CD4-positive, alpha-beta T cell treated with Interleukin-2 at 100 ng/mL for 4 hours (primary cell): ENCODE data around the gene AMN.

Experiments used
- DNase-seq: peaks from one replicate; pipeline ENCODE4 v3.0.0-alpha.2; 2020; ENCODE audit warnings: low spot score

AMN gene

DNA sequence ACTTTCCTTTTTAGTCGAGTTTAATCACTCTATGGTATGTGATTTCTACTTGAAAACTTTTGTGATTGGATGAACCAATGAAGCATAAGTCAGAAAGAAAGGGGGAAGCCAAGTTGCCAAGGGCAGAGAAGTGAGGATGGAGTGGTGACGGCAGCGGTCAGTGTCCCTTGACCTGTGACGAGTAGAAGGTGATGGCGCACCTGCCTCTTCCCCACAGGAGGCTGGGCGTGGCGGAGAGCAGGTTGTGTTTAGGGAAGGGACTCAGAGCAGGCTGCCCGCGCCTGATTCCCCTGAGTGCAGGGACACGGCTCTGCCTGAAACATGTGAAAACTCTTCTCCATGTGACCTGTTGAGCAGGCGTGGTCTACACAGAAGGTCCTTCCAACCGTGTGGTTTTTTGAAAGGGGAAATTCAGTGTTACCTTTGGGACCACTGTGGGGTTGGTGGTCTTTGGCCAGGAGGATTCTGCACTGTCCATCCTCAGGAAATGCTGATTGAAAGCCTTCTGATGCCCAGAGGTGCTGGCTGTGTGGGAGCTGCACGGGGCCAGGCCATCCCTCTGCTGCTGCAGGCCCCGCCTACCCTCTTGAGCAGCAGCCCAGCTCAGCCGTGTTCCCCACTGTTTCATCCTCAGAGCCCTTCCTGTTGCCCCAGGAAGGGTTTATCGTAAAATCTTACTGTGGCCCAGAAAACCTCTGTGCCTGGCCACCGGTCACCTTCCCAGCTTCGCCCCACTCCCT is 23.5 kb upstream of the AMN start:
- no peak for DNase-seq

DNA sequence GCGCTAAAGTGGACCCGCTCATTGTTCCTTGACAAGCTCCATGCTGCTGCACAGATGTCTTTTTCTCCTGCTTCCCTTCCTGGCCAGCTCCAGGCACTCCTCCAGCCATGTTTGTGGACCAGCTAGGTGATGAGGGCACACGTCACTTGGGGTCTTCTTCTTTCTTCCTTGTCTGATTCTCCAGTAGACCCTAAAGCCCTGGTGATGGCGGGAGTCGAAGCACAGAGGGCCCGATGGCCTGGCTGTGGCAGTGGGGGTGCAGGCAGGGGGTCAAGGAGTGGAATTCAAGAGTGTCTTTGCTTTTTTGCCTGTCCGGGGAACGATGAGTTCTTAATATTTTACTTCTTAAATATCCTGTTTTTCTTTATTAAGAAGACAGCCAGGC is 23.0 kb upstream of the AMN start:
- no peak for DNase-seq

DNA sequence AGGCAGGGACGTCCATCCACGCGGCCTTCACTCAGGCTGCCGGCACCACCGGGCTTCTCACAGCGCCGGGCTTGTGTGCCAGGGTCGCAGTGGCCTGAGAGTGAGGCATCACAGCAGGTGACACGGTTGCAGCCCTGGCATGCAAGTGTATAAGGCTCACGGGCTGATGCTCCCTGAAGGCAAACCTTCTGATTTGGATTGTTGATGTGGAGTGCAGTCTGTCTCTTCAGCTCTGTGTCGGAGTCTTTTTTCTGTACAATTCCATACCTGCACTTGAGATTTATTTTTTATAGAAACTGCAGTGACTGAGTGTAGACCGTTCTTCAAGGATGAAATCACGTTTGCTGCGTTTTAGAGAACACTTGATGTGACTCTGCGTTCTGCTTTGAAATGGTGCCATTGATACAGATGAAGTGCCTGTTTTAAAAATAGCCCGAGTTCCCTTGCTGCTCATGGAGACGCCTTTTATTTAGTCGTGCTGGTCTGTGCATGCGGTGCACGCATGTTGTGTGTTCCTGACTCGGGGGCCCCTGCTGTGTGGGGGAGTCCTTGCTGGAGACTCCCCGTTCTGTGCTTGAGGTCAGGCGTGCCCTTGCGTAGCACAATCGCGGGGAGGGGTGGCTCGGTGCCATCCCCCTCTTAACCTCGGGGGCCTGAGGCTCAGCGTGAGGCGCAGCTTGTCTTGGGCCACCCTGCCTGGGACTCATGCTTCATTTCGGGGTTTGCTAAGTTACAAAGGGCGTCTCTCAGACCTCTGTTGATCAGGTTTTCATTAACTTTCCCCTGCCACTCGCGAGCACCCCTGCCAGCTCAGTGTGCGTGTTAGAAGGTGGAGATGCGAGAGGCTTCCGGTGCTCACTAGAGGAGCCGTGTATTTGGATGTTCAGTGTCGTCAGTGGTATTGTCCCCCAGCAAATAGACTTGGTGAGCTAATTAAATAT is 21.6 kb upstream of the AMN start:
- DNase-seq, result peak; percentile 2

DNA sequence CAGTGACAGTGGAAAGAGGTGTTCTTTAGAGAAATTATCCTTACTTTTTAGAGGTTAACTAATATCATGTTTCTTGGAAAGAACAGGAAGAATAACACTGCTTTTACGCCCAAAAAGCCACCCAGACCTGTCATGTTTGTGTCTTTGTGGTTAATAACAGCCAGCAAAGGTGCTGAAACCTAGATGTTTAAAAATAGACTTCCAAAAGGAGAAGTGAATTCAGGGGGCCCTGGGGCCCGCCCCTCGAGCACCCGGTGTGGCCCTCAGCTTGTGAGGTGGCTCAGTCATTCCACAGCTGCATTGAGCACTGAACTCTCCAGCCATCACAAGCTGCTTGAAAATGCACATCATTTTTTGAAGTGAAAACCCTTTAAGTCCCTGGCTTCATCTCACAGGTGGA is 20.8 kb upstream of the AMN start:
- DNase-seq, result no peak

DNA sequence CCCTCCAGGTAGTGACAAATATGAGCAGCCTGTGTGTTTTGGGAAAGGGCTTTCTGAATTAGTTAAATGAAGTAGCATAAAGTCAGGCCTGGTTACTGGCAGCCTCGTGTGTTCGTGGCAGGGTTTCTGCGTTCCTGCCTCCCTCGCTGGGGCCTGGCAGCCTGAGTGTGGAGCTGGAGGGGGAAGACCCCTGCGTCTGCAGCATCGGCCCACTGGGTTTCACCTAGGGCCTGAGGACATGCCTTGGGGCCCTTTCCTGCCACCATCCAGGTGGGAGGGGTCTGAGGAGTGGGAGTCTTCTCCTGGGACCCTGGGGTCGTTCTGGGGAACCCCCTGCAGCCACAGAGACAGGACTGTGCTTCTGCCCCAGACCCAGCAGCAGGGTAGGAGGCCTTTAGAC is 20.4 kb upstream of the AMN start:
- DNase-seq, result no peak

DNA sequence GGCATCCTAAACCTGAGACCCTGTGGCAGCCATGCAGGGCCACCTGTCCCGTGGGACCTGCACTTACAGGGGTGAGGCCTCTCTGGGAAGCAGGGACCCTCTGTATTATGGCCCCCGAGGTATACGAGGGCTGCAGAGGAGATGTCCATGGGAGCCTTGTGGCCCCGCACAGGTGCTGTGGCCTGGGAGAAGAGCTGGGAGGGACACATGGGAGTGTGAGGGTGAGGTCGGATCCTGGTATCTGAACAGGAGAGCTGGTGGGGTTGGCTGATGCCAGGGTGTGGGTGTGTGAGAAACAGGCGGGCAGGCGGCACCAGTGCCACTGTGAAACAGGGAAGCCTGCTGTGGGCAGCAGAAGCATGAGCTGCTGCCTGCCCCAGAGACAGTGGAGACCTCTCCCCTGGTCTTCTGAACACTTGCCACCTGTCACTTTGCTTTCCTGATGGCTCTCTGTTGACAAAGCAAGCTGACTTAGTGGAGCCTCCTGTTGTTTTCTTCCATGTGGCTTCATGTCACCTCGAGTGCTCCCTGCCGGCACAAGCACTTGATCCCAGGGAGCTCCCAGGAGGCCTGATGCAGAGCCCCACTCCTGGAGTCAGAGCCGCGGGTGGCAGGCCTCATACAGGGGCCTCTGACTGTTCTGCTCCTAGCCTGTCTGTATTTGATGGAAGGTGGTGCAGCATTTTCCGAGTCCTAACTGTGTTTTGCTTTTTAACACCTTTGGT is 19.8 kb upstream of the AMN start:
- DNase-seq, result no peak

DNA sequence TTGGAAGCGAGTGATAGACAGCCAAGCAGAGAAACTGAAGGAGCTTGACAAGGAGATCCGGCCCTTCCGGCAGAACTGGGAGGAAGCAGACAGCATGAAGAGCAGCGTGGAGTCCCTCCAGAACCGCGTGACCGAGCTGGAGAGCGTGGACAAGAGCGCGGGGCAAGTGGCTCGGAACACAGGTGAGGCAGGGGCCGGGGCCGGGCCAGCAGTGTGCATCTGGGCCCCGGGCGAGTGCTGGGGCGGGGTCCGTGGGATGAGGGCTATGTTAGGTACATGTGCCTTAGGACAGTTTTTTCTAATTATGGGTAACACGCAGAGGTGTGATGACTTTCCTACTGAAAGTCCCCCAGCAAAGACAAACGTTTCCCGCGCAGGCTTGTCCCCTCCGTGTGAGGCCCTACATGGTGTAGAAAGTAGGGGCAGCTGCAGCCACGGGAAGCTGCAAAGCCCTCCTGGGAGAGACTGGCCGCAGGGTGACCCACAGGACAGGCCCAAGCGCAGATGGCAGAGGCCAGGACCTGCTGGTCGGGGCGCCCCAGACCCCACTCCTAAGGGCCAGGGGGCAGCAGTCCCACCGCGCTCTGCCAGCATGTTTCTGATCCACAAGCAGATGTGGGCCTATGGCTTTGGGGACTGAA is 19.1 kb upstream of the AMN start:
- DNase-seq, result no peak

DNA sequence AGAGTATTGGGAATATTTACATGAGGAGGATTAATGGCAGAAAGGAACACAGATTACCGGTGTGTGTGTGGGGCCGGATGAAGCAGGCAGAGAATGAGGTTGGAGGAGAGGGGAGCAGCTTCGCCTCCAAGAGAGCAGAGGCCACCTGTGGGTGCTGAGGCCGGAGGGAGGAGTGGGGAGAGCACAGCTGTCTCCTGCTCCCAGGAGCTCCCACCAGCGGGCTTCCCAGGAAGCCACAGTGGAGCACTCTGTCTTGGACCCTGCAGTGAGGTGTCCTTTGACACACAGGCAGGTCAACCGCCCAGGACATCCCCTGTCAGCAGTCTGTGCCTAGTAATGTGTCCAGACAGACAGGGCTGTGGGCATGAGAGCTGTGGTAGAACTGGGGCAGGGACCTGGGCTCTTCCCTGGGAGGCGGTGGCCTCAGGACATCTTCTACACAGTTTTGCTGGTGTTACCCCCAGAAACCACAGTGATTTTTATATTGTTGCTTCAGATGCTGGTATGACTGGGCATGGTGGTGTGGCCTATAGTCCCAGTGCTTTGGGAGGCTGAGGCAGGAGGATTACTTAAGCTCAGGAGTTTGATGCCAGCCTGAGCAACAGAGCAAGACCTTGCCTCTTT is 18.5 kb upstream of the AMN start:
- DNase-seq, result no peak

DNA sequence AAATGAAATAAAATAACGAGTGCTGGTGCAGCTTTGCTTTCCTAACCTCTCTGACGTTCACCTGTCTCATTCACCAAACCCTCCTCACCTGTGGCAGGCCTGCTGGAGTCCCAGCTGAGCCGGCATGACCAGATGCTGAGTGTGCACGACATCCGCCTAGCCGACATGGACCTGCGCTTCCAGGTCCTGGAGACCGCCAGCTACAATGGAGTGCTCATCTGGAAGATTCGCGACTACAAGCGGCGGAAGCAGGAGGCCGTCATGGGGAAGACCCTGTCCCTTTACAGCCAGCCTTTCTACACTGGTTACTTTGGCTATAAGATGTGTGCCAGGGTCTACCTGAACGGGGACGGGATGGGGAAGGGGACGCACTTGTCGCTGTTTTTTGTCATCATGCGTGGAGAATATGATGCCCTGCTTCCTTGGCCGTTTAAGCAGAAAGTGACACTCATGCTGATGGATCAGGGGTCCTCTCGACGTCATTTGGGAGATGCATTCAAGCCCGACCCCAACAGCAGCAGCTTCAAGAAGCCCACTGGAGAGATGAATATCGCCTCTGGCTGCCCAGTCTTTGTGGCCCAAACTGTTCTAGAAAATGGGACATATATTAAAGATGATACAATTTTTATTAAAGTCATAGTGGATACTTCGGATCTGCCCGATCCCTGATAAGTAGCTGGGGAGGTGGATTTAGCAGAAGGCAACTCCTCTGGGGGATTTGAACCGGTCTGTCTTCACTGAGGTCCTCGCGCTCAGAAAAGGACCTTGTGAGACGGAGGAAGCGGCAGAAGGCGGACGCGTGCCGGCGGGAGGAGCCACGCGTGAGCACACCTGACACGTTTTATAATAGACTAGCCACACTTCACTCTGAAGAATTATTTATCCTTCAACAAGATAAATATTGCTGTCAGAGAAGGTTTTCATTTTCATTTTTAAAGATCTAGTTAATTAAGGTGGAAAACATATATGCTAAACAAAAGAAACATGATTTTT is 17.1 kb upstream of the AMN start:
- no peak for DNase-seq

DNA sequence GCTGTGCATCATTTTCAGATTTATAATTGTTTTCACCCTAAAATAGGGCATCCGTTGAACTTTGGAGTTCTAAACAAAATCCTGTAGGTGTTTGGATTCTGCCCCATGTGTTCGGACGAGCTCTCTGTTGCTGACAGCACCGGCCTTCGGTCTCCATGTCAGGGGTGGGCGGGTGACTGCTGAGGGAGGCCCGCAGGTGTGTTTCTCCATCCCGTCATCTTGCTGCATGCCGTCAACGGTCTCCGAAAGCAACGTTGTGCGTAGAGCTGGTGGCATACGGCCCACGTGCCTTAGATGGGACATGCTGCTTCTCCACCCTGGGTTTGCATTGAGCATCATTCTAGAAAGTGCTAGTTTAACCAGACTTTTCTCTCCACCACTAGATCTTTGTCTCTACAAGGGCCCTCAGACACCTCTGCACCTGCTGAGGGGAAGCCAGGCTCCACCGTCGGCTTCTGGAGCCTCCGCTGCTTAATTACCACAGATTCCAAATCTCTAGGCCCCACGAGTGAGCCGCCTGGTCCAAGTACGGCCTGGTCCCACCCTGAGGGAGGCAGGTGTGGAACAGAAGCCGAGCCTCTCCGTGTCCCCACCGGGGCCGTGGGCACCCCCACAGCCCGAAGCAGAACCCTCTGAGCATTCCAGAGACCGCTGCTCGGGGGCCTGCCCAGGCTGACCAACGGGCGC is 15.7 kb upstream of the AMN start:
- DNase-seq, result no peak

DNA sequence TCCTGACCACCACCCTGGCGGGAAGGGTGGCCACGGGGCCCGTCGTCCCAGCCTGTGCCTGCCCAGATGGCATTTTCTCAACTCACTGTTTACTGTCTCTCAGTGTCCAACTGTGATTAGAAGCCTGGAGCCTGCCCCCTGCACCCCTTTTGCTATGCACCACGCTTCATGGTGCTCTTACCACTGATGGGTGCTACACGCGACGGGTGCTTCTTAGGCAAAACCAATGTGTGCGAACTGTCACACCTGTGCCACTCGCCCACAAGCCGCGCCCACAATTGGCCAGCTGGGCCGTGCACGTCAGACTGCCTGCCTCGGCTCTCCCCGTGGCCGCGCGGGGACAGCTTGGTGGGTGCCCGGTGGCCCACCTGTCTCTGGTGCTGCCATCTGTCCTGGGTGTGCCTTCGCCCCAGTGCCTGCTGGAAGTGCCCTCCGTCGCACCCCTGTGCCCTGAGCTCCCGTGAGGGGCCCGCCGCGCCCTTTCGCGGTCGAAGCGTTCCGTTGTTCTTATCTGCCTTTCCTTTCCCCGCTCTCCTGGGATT is 15.1 kb upstream of the AMN start:
- DNase-seq, result no peak

DNA sequence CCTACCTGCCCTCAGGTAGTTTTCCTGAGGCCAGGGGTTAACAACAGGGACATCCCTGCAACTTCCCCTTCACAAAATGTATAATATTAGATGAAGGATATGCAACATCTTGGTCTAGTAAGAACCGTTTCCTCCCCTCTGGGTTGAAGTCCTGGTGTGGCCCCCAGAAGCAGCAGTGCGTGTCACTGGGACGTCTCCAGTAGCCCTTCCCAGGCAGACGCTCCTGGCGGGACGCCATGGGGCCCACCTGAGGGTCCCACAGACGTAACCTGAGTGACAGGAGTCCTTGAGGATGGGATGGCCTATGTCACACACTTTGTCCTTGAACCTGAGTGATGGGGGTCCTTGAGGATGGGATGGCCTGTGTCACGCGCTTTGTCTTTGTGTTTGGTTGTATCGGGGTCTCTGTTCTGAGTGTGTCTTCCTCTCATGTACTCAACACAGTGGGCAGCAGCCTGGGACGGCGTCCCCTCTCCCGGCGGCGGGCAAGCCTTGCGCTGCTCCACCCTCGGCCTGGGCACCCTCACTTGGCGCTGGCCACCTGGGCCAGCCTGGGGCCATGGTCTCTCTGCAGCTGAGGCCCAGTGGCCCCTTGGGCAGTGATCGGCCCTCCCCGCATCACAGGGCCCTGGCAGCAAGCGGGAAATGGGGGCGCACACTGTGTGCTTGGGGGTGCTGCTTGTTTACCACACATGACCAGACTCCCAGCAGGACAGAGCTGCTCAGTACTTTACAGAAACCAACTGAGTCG is 14.3 kb upstream of the AMN start:
- no peak for DNase-seq

DNA sequence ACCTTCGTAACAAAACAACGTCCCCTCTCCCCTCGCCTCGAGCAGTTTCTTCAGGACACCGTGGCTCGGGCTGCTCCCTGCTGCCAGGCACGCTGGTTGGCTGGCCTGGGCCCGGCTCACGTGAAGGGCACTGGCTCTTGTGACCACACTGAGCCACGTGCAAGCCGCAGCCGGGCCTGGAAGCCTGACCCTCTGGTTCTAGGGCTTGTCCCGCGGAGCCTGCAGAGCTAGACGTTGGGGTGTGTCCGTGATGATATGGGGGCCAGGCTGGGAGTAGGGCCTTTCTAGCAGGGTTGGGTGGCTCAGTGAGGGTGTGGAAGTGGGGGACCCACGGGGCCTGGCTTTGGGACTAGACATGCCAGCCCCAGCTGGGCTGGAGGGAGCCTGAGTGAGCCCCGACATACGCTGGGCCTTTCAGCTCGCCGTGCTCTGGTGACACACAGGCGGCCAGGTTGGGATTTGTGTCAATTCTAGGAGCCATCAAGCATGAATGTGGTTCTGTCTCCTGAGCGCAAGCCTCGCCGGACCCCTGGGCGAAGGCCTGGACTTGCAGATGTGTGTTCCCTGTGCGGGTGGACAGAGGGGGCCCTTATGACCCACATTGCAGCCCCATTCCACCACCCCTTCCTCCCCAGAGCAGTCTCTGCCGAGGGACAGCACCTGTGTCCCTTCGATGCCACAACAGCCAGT is 13.6 kb upstream of the AMN start:
- DNase-seq, result no peak

DNA sequence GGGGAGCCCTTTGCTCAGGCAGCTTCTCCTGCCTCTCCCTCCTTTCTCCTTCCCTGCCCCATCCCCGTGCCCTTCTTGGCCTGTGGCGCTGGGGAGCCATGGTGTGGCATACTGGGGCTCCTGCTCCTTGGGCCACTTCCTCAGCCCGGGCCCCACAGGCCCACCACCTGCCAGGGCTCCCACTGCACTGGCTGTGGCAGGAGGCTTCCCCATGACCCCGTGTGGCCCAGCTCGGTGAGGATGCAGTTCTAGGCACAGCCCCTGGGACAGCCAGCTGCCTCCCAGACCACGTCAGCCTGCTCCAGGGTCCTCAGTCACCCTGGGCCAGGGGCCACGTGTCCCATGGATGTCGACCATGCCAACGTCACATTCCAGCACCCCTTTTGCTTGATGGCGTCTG is 13.0 kb upstream of the AMN start:
- DNase-seq, result no peak

DNA sequence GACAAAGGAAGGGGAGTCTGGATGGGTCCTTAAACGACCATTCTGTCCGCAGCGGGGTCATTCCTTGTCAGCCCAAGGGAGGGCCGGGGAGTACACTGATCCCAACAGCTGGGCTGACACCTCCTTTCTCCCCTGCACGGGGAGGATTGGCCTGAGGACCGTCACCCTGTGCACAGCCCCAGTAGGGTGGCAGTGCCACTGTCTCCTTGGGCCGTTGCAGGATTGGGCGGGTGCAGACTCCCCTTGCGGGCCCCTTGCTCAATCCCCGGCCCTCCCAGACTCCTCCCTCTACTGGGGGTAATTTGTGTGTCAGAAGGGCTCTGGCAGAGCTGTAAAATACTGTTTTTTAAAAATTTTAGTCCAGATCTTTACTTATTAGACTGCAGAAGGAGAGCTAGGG is 12.6 kb upstream of the AMN start:
- DNase-seq, result no peak

DNA sequence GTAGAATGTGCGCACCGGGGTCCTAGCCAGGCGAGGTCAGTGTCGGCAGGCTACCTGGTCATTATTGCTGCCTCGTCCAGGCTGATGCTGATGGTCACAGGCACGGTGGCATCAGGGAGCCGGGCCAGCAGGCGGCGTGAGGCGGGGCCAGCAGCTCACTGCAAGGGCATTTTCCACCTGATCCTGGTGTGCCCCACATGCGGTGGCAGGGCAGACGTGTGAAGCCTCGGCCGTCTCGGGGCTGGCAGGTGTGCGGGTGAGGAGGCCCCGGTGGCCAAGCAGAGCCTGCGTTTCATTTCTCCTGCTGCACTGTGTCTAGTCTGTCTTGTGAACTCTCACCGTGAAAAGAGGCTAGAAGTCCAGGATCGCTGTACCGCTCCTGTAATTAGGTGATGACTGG is 12.0 kb upstream of the AMN start:
- DNase-seq, result no peak

DNA sequence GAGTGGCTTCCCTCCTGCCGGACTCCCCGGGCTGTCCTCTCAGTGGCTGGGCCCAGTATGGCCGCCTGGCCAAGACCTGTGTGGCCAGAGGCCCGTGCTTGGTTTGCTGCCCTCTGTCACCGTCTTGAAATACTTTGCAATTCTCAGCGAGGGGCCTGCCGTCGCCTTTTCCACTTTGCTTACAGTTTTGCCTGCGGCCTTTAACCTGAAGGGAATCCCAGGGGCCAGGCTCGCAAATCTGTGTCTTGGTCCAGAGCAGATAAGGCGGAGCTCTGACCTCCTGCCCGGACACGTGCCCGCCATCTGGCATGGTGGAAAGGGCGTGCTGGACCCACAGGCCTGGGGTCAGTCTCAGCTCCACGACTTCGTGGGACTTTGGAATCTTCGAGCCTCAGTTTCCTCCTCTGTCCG is 10.9 kb upstream of the AMN start:
- no peak for DNase-seq

DNA sequence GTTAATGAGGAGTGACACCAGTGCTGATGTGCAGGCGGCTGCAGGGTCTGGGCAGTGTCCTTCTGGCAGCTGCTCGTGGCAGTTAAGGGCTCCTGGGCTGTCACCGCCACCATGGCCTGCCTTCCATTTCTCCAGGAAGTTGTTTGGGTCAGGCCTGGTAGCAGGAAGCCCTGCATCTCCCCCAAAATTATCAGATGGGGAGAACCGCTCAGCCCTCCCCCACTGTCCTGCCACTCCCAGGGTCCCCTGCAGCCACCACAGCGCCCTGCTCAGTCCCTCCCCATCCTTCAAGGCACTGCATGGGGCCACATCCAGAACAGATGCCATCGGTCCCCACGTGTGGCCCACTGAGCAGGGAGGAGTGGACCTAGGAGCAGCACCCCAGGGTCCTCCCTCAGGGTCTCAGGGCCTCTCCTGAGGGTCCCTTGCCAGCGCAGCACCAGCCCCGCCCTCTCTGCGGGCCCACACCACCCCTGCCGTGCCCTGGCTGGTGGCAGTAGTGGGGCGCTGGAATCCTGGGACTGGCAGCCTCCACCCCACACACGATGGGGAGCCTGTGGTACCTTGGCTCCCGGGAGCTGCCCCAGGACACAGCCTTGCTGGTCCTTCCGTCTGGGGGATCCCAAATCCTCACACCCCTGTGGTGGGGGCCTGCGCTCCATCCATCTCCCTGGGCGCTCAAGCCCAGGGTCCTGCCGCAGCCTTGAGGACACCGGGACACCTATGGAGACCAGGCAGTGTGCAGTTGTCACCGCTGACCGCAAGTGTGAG is 10.3 kb upstream of the AMN start:
- no peak for DNase-seq
